GM19035 (cell line): ENCODE results near the gene BRD7.

Experiments used
- ATAC-seq: cut with Tn5 transposase; IDR thresholded peaks from one replicate; pipeline ENCODE4 v1.9.1; 2021; ENCODE audit not compliant: unreplicated experiment

The BRD7 gene

DNA sequence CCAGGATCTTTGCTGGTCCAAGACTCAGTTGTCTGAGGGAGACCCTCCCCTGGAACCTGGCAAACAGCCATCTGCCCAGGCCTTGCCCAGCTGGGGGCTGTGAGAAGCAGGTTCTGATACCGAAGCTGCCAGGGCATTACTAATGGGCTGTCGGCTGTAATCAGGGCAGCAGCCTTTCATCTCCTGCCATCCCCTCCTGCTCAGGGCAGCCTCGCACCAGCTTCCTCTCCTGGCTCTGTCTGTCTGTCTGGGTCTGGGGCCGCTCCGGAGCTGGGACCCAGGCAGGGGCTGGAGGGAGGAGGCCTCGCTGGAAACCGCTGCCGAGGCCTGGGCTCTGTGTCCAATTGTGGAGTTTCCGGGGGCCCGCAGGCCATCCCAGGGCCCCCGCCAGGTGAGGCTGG lies 21.6 kb upstream of the BRD7 start:
- no peak for ATAC-seq

DNA sequence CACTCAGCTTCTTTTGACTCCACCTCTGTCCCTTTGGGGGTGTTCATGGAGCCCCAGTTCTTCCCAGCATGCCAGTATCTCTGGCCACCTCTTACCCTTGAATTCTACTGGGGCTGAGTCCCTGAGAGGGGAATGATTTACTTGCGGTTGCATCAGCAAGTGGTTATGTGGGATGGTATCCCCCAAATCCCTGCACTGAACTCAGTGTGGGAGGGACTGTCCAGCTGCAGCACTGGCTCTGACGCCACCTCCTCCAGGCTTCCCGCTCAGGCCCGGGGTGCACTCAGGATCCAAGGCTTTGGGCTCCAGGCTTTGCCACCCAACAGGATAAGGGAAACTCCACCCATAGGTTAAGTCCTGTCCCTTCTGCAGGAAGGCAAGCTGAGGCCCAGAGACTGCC lies 21.1 kb upstream of the BRD7 start:
- no peak for ATAC-seq

DNA sequence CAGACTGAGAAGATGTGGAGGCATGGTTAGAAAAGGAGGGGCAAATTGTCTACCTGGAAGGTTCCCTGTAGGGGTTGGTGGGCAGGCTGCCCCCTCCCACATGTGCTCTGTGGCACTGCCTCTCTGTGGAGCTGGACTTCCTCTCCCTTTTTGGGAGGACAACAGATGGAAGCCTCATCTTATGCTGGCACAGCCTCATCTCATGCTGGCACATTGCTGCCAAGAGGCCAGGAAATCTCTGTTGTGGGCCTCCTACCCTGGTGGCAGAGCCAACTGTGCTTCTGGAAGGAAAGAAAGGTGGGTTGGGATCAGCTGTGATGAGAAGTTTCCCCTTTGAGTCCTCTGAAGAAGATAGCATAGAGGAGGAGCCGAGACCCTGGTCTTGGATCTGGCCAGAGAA lies 19.7 kb upstream of the BRD7 start:
- ATAC-seq: no peak

DNA sequence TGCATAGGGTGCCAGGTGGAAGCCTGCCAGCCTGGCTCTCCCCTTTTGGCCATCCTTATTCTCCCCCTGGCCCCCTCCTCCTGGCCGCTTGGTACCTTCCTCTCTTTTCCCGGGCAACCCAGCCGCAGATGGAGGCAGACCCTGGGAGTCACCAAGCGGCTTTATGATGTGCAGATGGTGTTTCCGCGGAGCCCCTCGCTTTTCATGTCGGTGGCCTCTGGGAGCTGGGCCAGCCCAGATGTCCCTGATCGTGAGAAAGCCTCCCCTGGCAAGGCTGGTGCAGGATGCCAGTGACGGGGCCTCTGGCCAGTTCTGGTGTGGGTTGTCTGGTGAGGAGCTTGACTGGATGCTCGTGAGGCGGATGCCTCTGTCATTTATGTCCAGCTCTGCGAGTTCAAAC lies 18.0 kb upstream of the BRD7 start:
- ATAC-seq: no peak

GRCh38 chr16:50386139-50386538 lies 17.4 kb upstream of the BRD7 start:
- no peak for ATAC-seq

DNA sequence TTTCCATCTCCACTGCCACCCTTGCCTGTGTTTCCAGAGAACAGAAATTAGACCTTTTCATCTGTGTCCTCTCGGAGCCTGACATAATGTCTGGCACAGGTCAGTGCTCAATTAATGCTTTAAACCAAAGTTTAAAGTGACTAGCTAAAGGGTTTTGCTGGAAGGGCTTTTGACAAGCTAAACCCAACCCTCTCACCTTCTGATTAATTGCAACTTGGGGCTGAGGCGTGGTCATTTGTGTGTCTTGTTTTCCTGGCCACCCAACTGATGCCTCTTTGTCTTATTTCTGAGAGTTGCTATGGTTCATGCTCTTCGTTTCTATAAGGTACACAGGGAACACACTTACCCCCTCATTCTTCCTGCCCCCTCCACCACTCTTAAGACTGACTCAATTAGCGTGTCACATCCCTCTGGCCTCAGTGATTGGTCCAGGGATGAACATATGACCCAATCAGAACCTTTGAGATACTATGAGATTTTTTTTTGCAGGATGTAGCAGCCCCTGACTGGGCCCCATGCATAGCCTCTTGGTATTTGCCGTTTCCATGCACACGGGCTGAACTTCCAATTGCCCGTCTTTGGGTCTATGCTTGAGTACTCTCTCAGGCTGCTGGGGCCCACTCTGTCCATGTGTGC lies 15.8 kb upstream of the BRD7 start:
- ATAC-seq: no peak

GRCh38 chr16:50381679-50382440 lies 13.1 kb upstream of the BRD7 start:
- ATAC-seq: no peak

GRCh38 chr16:50378417-50378816 lies 9.6 kb upstream of the BRD7 start:
- no peak for ATAC-seq

GRCh38 chr16:50377001-50377400 lies 8.2 kb upstream of the BRD7 start:
- no peak for ATAC-seq

DNA sequence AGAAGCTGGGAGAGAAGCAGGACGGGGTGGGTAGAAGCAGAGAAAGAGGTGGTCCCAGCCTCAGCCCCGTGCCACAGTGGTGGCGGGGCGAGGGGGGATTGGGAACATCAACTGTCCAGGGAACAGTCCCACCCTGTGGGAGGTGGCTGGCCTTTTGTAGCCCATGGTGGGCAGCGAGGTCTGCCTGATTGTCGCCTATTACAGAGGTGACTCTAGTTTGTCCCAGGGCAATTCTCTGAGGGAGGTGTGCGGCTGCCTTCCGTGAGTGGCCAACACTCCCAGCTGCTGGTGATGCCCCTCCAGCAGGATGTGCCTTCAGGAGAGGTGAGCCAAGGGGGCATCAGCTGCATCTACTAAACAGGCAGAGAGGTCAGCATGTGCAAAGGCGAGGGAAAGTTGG lies 5.0 kb upstream of the BRD7 start:
- ATAC-seq: no peak

- no peak for ATAC-seq
Observed at GRCh38 chr16:50373345-50373701, 4.5 kb upstream of the BRD7 start.

GRCh38 chr16:50372611-50373344 lies 4.0 kb upstream of the BRD7 start:
- no peak for ATAC-seq

DNA sequence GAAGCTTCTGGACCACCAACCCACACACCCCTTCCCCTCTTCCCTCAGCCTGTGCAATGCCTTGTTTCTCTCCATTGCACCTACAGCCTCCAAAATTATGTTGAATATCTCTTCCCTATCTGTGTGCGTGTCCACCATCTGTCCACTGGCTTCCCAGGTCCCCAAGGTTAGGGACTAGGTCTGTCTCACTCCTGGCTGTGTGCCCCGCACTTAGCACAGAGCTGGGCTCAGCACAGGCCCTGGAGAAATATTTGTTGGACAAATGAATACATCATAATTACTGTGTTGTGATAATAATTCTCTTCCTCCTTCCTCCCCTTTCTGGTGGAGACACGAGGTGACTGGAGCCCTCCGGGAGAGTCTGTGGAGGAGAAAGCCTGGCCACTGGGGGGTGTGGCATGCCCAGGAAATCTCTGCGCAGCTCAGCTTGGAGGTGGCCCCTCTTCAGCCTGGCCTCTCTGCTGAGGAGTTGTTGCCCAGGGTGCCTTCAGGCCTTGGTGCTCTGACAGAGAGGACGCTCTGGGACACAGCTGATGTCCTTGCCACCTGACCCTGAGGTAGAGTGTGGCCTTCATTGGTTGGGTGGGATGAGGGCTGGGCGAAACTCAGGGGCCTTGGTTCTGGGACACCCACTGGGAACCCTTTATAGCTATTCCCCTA lies 3.3 kb upstream of the BRD7 start:
- ATAC-seq: no peak

DNA sequence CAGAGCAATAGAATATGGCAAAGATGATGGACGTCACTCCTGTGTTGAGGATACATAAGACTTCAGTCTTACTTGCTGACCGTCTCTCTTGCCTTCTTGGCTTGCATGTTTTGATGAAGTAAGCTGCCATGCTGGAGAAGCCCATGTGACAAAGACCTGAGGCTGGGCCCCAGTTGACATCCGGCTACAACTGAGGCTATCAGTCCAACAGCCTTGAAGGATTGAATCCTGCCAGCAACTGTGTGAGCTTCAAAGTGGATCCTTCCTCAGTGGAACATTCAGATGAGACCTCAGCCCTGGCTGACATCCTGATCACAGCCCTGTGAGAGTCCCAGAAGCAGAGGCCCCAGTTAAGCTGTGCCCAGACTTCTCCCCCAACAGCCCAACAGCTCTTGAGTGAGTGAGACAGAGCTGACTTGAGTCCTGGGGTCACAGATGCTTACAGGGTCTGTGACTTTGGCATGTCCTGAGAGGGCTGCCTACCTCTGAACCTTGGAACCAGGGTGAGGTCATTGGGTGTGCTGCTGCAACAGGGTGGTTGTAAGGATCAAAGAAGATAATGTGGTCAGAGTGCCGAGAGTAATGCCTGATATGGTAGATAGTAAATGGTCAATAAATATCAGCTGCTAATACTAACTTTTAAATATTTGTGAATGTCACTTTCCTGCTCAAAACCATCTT lies 2.4 kb upstream of the BRD7 start:
- ATAC-seq: no peak

DNA sequence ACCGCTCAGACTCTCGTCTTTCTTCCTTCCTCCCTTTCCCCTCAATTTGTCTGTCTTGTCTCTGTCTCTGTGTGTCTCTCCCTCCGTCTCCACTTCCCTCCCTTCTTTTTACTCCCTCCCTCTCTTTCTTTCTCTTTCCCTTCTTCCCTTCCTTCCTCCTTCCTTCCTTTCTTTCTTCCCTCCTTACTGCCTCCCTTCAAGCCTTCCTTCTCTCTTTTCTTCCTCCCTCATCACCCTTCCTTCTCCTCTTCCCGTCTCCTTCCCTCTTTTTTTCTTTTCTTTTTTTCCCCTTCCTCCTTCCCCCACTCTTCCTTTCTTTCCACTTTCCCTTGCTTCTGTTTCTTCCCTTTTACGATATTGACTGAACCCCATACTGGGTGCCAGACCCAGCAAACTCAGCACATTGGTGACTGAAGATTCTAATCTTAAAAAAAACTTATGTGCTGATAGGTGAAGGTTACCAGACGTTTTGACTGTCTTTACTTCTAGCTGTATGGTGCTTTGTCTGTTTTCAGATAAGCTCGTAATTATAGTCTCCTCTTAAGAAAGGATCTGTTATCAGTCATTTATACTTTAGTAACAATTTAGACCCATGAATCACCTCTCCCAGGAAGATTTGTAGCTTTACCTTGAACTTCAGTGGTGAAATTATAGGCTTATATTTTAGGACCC lies 481 bp upstream of the BRD7 start:
- no peak for ATAC-seq

GRCh38 chr16:50367777-50368409 lies 895 bp downstream of the BRD7 start:
- ATAC-seq: no peak

DNA sequence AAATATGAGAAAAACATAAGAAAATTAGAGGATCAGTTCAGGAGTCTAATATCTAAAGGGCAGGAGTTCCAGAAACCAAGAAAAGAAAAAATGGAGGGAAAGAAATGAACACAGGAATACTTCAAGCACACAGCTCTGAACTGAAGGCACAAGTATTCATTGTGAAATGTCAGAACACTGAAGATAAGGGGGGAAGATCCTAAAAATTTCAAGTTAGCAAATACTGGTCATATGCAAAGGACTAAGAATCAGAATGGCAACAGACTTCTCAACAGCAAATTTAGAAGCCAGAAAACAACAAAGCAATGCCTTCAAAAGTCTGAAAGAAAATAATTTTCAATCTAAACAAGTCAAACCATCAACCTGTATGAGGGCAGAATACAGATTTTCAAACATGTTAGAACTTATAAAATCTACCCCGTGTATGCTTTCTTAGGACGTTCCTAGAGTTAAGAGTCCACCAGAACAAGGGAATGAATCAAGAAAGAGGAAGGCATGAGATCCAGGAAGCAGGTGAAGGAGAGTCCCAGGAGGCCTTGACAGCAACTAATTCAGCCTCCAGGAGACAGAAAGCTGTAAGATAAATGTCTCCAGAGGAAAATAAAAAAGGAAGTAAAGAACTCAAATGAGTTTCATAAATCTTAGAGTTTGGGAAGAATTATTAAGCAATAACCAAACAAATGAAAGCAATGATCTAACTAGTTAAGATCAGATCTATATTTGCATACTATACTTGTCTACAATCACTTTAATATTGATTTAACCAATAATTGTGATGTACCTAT lies 2.8 kb downstream of the BRD7 start:
- no peak for ATAC-seq

DNA sequence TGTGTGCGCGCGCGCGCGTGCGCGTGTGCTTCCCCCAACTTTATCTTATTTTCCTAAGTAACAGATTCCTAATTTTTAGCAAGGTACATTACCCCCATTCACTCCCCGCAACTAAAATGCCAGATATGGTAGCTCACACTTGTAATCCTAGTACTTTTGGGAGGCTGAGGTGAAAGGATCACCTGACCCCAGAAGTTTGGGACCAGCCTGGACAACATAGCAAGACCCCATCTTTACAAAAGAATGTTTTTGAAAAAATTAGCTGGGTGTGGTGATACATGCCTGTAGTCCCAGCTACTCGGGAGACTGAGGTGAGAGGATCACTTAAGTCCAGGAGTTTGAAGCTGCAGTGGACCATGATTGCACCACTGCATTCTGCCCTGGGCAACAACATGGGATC lies 5.1 kb downstream of the BRD7 start:
- ATAC-seq: no peak

- ATAC-seq: no peak
Observed at GRCh38 chr16:50360779-50361178, 8.0 kb downstream of the BRD7 start.
